ENCODE results near the gene FGF18.

DNA sequence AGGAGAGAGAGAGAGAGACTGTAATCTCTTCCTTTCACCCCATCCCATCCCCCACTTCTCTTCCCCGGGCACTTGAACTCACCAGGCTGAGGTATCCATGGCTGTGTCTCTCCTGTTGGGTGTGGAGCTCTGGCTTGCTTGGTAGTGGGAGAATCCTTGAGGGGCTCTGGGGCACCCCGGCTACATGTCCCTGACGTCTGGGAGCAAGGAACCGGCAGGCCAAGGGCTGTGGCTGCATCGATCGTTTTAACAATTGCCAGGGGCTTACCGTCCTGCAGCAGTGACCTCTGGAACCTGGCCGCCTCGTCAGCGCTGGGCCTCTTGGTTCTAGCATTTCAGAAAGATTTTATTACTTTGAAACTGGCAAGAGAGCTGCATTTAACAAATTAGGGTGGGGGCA, 30.0 kb downstream of the FGF18 start:
- no peak for TF ChIP-seq CTCF (conservative IDR thresholded peaks at IDR 0.05; ENCODE audit: low read depth, low read length)
- TF ChIP-seq POLR2A (IDR thresholded peaks at IDR 0.05; ENCODE audit: low read depth, low read length), result no peak
- no peak for TF ChIP-seq SMC3 (IDR thresholded peaks at IDR 0.05; ENCODE audit: low read depth, low read length)
- TF ChIP-seq, protein P1, sequence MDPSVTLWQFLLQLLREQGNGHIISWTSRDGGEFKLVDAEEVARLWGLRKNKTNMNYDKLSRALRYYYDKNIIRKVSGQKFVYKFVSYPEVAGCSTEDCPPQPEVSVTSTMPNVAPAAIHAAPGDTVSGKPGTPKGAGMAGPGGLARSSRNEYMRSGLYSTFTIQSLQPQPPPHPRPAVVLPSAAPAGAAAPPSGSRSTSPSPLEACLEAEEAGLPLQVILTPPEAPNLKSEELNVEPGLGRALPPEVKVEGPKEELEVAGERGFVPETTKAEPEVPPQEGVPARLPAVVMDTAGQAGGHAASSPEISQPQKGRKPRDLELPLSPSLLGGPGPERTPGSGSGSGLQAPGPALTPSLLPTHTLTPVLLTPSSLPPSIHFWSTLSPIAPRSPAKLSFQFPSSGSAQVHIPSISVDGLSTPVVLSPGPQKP (IDR thresholded peaks at IDR 0.05; ENCODE audit: borderline replicate concordance, low read depth, low read length), result no peak
- TF ChIP-seq RAD21 (IDR thresholded peaks at IDR 0.05; ENCODE audit: low read length), result no peak
- TF ChIP-seq NFE2L2 (IDR thresholded peaks at IDR 0.05; ENCODE audit: low read depth, low read length), result no peak
- TF ChIP-seq, protein P2, sequence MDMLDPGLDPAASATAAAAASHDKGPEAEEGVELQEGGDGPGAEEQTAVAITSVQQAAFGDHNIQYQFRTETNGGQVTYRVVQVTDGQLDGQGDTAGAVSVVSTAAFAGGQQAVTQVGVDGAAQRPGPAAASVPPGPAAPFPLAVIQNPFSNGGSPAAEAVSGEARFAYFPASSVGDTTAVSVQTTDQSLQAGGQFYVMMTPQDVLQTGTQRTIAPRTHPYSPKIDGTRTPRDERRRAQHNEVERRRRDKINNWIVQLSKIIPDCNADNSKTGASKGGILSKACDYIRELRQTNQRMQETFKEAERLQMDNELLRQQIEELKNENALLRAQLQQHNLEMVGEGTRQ (IDR thresholded peaks at IDR 0.05; ENCODE audit: low read depth, low read length), result no peak
- TF ChIP-seq RFX5 (IDR thresholded peaks at IDR 0.05; ENCODE audit: low read depth, low read length), result no peak
- no peak for TF ChIP-seq MXI1 (IDR thresholded peaks at IDR 0.05; ENCODE audit: borderline replicate concordance, low read depth, low read length)
- no peak for TF ChIP-seq CEBPB (IDR thresholded peaks at IDR 0.05; ENCODE audit: low read depth, low read length)
- no peak for TF ChIP-seq MAFK (IDR thresholded peaks at IDR 0.05; ENCODE audit: low read depth, low read length)
- TF ChIP-seq RCOR1 (IDR thresholded peaks at IDR 0.05; ENCODE audit: insufficient replicate concordance, low read length), result no peak
